Measurements from ENCODE around the gene ZC3H7A. TPM values are rescaled to one million over a fixed set of nuclear protein-coding genes. Genes with fewer than 3 reads are reported as not detected.

The ZC3H7A gene
- total and polyA plus RNA-seq, 8 donors, result 16.1 to 110 (median 53.4) TPM

DNA sequence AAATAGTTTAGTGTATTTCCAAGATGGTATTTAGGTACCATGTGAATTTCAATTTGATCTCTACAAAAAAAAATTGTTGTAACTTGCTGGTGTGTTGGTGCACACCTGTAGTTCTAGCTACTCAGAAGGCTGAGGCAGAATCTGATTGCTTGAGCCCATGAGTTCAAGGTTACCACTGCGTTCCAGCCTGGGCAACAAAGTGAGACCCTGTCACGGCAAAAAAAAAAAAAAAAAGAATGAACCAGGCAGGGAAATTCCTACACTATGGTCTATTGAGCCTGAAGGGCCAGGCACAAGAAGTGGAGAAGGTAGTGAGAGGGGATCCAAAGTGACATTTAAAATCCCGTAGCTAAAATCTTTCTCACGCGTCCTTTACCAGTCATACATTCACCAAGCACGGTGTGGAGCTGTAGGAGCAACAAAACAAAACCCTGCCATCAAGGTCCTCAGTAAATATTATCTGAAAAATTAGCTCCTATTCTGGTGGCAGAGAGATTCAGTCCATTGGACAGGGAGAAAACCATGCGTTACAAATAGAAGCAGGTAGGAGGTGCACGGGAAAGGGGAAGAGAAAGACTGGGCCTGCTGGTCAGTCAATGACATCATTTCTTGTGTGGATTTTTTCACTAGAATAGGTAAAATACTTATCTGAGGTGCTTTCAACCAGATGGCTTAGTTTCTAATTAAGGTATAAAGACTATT is 81.7 kb downstream of the ZC3H7A start:
- peaks cover 19 to 81% (median 65%) of the 10 kb centered on the region in 4 donors for H3K36me3 ChIP-seq
- TF ChIP-seq, protein P1, sequence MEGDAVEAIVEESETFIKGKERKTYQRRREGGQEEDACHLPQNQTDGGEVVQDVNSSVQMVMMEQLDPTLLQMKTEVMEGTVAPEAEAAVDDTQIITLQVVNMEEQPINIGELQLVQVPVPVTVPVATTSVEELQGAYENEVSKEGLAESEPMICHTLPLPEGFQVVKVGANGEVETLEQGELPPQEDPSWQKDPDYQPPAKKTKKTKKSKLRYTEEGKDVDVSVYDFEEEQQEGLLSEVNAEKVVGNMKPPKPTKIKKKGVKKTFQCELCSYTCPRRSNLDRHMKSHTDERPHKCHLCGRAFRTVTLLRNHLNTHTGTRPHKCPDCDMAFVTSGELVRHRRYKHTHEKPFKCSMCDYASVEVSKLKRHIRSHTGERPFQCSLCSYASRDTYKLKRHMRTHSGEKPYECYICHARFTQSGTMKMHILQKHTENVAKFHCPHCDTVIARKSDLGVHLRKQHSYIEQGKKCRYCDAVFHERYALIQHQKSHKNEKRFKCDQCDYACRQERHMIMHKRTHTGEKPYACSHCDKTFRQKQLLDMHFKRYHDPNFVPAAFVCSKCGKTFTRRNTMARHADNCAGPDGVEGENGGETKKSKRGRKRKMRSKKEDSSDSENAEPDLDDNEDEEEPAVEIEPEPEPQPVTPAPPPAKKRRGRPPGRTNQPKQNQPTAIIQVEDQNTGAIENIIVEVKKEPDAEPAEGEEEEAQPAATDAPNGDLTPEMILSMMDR (IDR thresholded peaks at IDR 0.05), result peak in 1 of 7 experiments; percentile 29
- no peak for TF ChIP-seq POLR2A (IDR thresholded peaks at IDR 0.05)
- no peaks in the 10 kb centered on the region for H3K9me3 ChIP-seq
- intact Hi-C loops (cut with DNase I; ENCODE audit: low total_unique reads), result no loop called here
- H3K4me1 ChIP-seq, result peaks cover 19 to 79% (median 51%) of the 10 kb centered on the region in 4 donors
- peak overlapping the region; percentile 54 to 75 (median 66) for H3K27ac ChIP-seq
- DNase-seq, result peak in 1 of 2 donors; percentile 37
- H3K4me3 ChIP-seq, result no peak overlapping the region
- no peaks in the 10 kb centered on the region for H3K27me3 ChIP-seq
- WGBS, 5 donors, result 46 to 67% (median 55%) methylated on average over 8 of the region's 8 CpGs

DNA sequence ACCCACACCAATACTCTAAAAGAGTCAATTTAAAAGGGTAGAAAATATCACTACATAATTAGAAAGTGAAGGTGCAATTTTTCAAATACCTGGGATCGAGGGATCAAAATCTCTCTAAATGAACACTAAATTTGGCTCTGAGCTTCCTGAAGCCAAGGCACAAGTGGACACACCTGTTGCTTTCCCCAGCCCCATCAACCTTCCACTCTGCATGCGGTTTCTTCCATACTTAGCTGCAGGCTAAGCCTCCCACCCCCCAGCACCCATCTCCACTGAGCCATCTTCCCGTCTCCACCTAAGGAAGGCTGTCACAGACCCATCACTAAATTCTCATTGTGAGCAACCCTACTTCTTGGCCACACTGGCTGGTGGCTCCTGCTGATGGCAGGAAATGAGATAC is 84.9 kb downstream of the ZC3H7A start:
- H3K27me3 ChIP-seq, result no peaks in the 10 kb centered on the region
- intact Hi-C loops (cut with DNase I; ENCODE audit: low total_unique reads), result no loop called here
- no peak overlapping the region for H3K4me3 ChIP-seq
- peak overlapping the region in 3 of 5 donors; percentile 30 to 37 (median 33) for H3K27ac ChIP-seq
- peaks cover 12 to 50% (median 35%) of the 10 kb centered on the region in 4 donors for H3K4me1 ChIP-seq
- TF ChIP-seq, protein P1 (IDR thresholded peaks at IDR 0.05), result no peak
- TF ChIP-seq POLR2A (IDR thresholded peaks at IDR 0.05) (no peak), POLR2AphosphoS5 (IDR thresholded peaks at IDR 0.05) (no peak), EP300 (IDR thresholded peaks at IDR 0.05) (no peak)
- WGBS, 5 donors, result 67 to 88% (median 72%) methylated on average over 3 of the region's 3 CpGs
- H3K9me3 ChIP-seq, result no peaks in the 10 kb centered on the region
- DNase-seq, result no peak
- H3K36me3 ChIP-seq, result peaks cover 13 to 82% (median 66%) of the 10 kb centered on the region in 4 donors

DNA sequence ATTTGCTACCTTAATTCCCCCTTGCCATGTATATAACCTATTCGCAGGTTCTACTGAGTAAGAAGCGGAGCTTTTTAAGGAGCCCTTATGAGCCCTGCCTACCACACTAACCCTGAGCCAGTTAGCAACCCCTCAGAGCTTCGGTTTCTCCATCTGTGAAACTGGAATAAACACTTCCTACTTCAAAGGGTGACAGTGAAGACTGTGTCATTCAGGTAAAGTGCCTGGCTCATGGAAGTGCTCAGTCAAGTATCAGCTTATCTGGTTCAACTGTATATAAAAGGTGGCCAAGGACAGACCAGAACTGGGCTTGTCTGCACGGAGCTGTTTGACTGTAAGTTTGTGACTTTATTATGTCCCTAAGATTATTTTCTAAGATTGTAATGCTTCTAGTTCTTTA is 85.4 kb downstream of the ZC3H7A start:
- H3K36me3 ChIP-seq, result peaks cover 13 to 86% (median 67%) of the 10 kb centered on the region in 4 donors
- H3K27ac ChIP-seq, result peak overlapping the region in 3 of 5 donors; percentile 17 to 37 (median 33)
- DNase-seq, result no peak
- H3K9me3 ChIP-seq, result no peaks in the 10 kb centered on the region
- 62 to 84% (median 78%) methylated on average over 4 of the region's 4 CpGs for WGBS, 5 donors
- no peak overlapping the region for H3K4me3 ChIP-seq
- H3K27me3 ChIP-seq, result no peaks in the 10 kb centered on the region
- intact Hi-C loops (cut with DNase I; ENCODE audit: low total_unique reads), result no loop called here
- peaks cover 7 to 50% (median 34%) of the 10 kb centered on the region in 4 donors for H3K4me1 ChIP-seq
- peak in 1 of 3 donors; percentile 21 for TF ChIP-seq POLR2AphosphoS5 (IDR thresholded peaks at IDR 0.05)
- no peak for TF ChIP-seq EP300 (IDR thresholded peaks at IDR 0.05)

DNA sequence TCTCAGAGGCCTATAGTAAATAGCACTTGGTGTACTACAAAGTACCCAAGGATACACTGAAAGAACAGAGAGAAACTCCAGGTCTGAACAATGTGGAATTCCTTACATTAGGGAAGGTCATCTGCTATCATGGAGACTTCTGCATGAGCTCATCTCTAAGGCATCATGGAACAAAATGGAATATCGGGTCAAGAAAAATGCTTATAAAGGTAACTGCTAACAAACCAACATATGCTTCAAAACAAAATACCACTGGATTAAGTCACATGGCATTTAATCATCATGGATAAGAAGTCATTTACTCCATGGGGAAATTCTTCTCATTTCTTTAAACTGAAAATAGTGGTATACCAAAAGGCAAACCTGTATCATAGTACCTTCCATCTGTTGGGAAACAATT is 88.6 kb downstream of the ZC3H7A start:
- no peak for TF ChIP-seq POLR2AphosphoS5 (IDR thresholded peaks at IDR 0.05)
- no peak for TF ChIP-seq POLR2A (IDR thresholded peaks at IDR 0.05)
- TF ChIP-seq, protein P1 (IDR thresholded peaks at IDR 0.05), result no peak
- no peak for TF ChIP-seq EP300 (IDR thresholded peaks at IDR 0.05)

More for the DNA sequence above, 88.6 kb downstream of the ZC3H7A start:
- 83 to 98% (median 94%) methylated on average over 1 of the region's 1 CpG for WGBS, 5 donors
- intact Hi-C loops (cut with DNase I; ENCODE audit: low total_unique reads), result no loop called here
- Histone ChIP-seq H3K9me3 (no peaks in the 10 kb centered on the region), H3K4me1 (peaks cover 6 to 52% (median 31%) of the 10 kb centered on the region in 4 donors), H3K27me3 (no peaks in the 10 kb centered on the region), H3K4me3 (no peak overlapping the region), H3K27ac (no peak overlapping the region), H3K36me3 (peaks cover 13 to 72% (median 59%) of the 10 kb centered on the region in 4 donors)
- DNase-seq, result no peak

Data from stomach (tissue), 9 donors.